Pancreas (tissue), 10 donors: Measurements from ENCODE around the gene RAB37. TPM values are rescaled to one million over a fixed set of nuclear protein-coding genes. Genes with fewer than 3 reads are reported as not detected.

Experiments used
- ATAC-seq, 4 donors: fragments of 200-7000 bp; cut with Tn5 transposase; one replicate each; pipeline versions ENCODE4 v1.8.0 to v1.9.1; 2020; ENCODE audit warnings: mild to moderate bottlenecking in 4 of 4, moderate library complexity in 4 of 4
- DNase-seq, 6 donors: peaks; one replicate each; pipeline ENCODE4 v3.0.0-alpha.2; 2020
- FAIRE-seq: peaks from 2 replicates; lab custom pipeline; 2012; peaks lifted over from hg19 to GRCh38; lab: Jason Lieb, UNC
- H3K27ac ChIP-seq, 4 donors: fragments of 200-600 bp; sonication (generic); 1 replicate in 3 of 4; 2 replicates in 1 of 4; pipeline versions ENCODE4 v1.5.0 to v1.8.0; 2020
- H3K27me3 ChIP-seq, 4 donors: fragments of 200-600 bp; one replicate each; pipeline ENCODE4 v1.8.0; 2021
- H3K36me3 ChIP-seq, 3 donors: fragments of 200-600 bp; sonication (generic) in 1 of 3; one replicate each; pipeline versions ENCODE4 v1.5.0 to v1.8.0; 2020 to 2021
- H3K4me1 ChIP-seq, 3 donors: fragments of 200-600 bp; one replicate each; pipeline ENCODE4 v1.8.0; 2021
- H3K4me3 ChIP-seq, 4 donors: fragments of 200-600 bp; sonication (generic) in 2 of 4; one replicate each; pipeline versions ENCODE4 v1.5.0 to v1.8.0; 2020 to 2021
- H3K9me3 ChIP-seq, 4 donors: fragments of 200-600 bp; one replicate each; pipeline ENCODE4 v1.8.0; 2021
- CTCF ChIP-seq, 4 donors: fragments of 200-600 bp; sonication (generic) in 3 of 4; IDR thresholded peaks; one replicate each; pipeline versions ENCODE4 v1.5.0 to v1.8.0; 2021; ENCODE audit warnings: antibody characterized with exemption in 4 of 4
- WGBS, 2 donors: extraction: QIAGEN DNeasy Blood & Tissue Kit; methylation state at CpG; one replicate each; pipeline ENCODE4 v1.1.7; 2013; 5-methylcytosine and 5-hydroxymethylcytosine counted together
- intact Hi-C, 3 donors: fragments of 100-400 bp; cut with DNase I; formaldehyde crosslinking; loops; one replicate each; pipeline versions ENCODE4 v1.11.1 to v1.14.2; 2022
- polyA plus RNA-seq, 2 donors: library from polyadenylated mRNA; stranded (reverse); fragments of 200-250 nt; gene quantifications; one replicate each; pipeline ENCODE4 v1.2.3, GENCODE V29; 2013
- total RNA-seq, 6 donors: library from RNA; stranded (reverse); fragmentation: NEBNext Ultra II Directional in 4 of 6; extraction: Animal tissue kit (Norgen Biotek cat#: 25700) in 4 of 6; gene quantifications; one replicate each; pipeline versions ENCODE4 v1.2.1 to v1.2.4, GENCODE V29; 2021 to 2023
- donor health status: healthy with polysubstance abuse.
- donor health status: DM: no; HTN: no; CAD: no; lungs with moderate emphysema.
- donor health status: DM: no; HTN: no; CAD: no.
- donor health status: control.
- donor health status: control.
- donor health status: Bipolar disorder and iron deficiency.
- donor health status: DM: yes; HTN: yes; CAD: no.
- donor health status: DM: no; HTN: no; CAD: no.
- donor health status: DM: no; HTN: no; CAD: no.
- donor health status: DM: yes; HTN: yes; CAD: no.

RAB37 gene
- total and polyA plus RNA-seq, 8 donors: 0.79 to 3.1 (median 1.3) TPM

- Histone ChIP-seq H3K27me3 (no peaks in the 10 kb centered on the region), H3K9me3 (no peaks in the 10 kb centered on the region), H3K27ac (peak overlapping the region in 1 of 4 donors; percentile 41), H3K36me3 (no peaks in the 10 kb centered on the region), H3K4me1 (peaks cover 0 to 17% (median 15%) of the 10 kb centered on the region in 3 donors), H3K4me3 (no peak overlapping the region)
- FAIRE-seq (no peak), DNase-seq (no peak), ATAC-seq (no peak)
- WGBS, 2 donors: 83 to 93% methylated on average over 8 of the region's 8 CpGs
- intact Hi-C loops: no loop called here
- no peak for TF ChIP-seq CTCF (IDR thresholded peaks at IDR 0.05)
Measured at GRCh38 chr17:74779501-74779900, 42.4 kb downstream of the RAB37 start.

GRCh38 chr17:74779948-74780400, 42.9 kb downstream of the RAB37 start:
- H3K4me3 ChIP-seq: no peak overlapping the region
- no peaks in the 10 kb centered on the region for H3K9me3 ChIP-seq
- TF ChIP-seq CTCF (IDR thresholded peaks at IDR 0.05): no peak
- H3K4me1 ChIP-seq: peaks cover 0 to 13% (median 11%) of the 10 kb centered on the region in 3 donors
- WGBS, 2 donors: 82 to 90% methylated on average over 11 of the region's 11 CpGs
- no peaks in the 10 kb centered on the region for H3K36me3 ChIP-seq
- H3K27ac ChIP-seq: no peak overlapping the region
- intact Hi-C loops: no loop called here
- FAIRE-seq (no peak), ATAC-seq (peak in 2 of 4 donors; percentile 20 to 21), DNase-seq (no peak)
- H3K27me3 ChIP-seq: no peaks in the 10 kb centered on the region

GRCh38 chr17:74780443-74781238, 43.6 kb downstream of the RAB37 start:
- Histone ChIP-seq H3K4me3 (no peak overlapping the region), H3K27ac (peak overlapping the region in 1 of 4 donors; percentile 37), H3K36me3 (no peaks in the 10 kb centered on the region), H3K9me3 (no peaks in the 10 kb centered on the region), H3K4me1 (peaks cover 0 to 9% (median 6%) of the 10 kb centered on the region in 3 donors), H3K27me3 (no peaks in the 10 kb centered on the region)
- DNase-seq: no peak
- FAIRE-seq: no peak
- no peak for TF ChIP-seq CTCF (IDR thresholded peaks at IDR 0.05)
- intact Hi-C loops: no loop called here
- WGBS, 2 donors: 66 to 69% methylated on average over 7 of the region's 7 CpGs
- no peak for ATAC-seq

- intact Hi-C loops: no loop called here
- WGBS, 2 donors: 88 to 93% methylated on average over 5 of the region's 5 CpGs
- Histone ChIP-seq H3K9me3 (no peaks in the 10 kb centered on the region), H3K27me3 (no peaks in the 10 kb centered on the region), H3K27ac (no peak overlapping the region), H3K4me1 (peaks cover 0 to 3% (median 0%) of the 10 kb centered on the region in 3 donors), H3K36me3 (no peaks in the 10 kb centered on the region), H3K4me3 (no peak overlapping the region)
- ATAC-seq: no peak
- no peak for DNase-seq
- no peak for TF ChIP-seq CTCF (IDR thresholded peaks at IDR 0.05)
- no peak for FAIRE-seq
Measured at GRCh38 chr17:74782571-74782970, 45.5 kb downstream of the RAB37 start.
